Kidney glomerular epithelial cell (primary cell): Measurements from ENCODE around the gene KCNH2.
A peak's percentile ranks its signal among the peaks of the same experiment; 100 is the strongest.

Experiments used
- DNase-seq: peaks from one replicate; lab custom pipeline; 2025; lab: John Stamatoyannopoulos, UW

Gene KCNH2

DNA sequence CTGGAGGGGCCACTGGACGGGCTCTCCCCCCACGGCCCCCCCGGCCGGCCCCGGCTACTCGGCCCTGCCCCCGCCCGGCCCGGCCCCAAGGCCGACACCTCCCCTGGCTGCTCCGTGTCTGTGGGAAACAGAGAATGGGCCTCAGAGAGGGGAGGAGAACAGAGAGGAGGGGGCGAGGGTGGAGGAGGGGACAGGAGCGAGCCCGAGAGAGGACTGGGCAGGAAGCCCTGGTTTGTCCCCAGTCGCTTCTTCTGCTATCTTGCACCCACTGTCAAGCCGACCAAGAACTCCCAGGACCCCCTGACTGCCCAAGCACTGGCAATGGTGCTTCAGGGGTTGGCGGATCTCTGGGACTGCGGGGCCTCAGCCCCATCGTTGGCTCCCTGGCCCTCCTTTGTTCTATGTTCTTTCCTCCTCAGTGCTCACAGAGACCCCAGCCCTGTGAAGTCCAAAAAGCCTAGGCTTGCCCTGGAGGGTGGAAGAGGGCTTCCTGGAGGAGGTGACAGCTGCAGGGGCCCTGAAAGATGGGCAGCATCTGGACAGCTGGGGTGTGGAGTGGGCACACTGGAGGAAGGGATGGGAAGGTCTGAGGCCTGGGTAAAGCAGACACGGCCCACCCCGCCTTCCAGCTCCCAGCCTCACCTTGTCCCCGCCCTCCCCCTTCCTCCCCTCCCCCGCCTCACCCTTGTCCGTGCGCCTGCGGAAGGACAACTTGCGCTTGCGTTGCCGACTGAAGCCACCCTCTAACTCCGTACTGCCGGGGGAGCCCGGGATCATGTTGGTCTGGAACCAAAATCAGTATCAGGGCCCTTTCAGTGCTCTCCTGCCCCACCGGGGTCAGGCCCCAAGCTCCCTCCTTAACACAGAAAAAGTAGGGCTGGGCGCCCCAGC lies 30.1 kb downstream of the KCNH2 start:
- DNase-seq, result no peak

DNA sequence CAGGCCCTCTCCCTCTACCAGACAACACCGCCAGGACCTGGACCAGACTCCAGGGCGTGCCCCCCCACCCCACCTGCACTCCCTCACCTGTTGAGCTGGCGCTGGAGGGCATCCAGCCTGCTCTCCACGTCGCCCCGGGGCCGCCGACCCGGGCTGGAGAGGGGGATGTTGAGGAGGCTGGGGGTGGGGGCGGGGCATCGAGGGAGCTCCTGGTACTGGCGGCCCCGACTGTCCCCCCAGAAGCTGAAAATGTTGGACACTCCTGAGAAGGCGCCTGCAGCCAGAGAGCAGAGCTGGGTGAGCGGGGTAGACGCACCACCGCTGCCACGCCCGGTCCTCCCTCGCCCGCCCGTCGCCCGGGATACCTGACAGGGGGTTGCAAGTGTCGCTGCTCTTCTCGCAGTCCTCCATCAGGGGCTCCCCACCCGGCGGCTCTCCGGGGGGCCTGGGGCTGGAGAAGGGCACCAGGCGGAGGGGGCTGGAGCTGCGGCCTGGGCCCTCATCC lies 30.8 kb downstream of the KCNH2 start:
- DNase-seq, result no peak

DNA sequence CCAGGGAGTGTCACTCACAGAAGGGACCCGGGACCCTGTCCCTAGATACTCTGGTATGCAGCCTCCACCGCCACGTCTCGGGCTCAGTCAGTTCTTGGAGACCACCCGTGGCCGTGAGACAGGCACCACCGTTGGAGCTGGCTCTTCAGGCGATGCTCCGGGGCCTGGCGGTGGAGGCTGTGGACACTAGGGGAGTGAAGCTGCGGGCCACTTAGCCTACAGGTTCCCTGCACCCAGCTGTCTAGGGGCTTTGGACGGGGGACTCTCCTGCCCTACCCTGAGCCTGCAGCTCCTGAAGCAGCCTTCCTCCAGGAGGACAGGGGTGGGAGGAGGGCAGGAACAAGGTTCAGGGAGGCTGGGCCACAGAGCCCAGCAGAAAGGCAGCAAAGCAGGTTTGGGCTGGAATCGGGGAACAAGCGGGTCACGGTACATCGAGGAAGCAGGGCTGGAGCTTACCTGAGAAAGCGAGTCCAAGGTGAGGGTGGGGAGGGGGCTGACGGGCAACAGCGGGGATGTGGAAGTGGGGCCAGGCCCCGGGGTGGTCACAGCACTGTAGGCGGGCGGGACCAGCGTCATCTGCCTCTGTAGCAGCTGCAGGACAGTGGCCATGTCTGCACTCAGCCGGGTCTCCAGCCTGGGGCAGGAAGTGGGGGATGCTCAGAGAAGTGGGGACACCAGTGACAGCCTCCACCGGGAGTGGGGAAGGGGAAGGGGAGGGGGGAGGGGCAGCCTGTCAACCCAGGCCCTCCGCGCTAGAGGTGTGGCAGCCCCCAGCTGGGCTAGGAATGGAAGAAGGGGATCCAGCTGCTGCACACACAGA lies 31.5 kb downstream of the KCNH2 start:
- no peak for DNase-seq

DNA sequence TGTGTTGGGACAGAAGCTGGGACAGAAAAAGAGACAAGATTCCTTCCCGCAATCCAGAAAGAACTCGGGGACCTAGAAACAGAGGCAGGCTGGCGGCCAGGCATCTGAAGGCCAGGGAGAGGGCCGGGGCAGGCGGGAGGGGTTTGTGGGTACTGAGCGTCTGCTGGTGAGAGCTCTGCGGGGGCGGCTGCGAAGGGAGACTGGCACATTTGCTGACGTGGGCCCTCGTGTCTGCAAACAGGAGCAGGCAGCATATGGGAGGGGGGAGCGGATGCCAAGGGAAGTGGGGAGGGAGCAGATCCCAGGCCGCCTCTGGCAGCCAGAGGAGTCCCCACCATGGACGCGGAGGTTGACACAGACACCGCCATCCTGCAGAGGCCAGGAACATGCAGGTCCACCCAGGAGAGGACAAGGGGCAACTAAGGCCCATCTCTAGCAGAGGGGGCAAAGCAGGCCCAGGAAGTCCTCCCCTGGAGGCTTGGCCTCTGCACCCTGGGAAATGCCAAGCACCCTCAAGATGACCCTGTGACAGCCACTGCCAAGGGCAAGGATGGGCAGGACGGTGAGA lies 32.2 kb downstream of the KCNH2 start:
- DNase-seq, result peak; percentile 57

DNA sequence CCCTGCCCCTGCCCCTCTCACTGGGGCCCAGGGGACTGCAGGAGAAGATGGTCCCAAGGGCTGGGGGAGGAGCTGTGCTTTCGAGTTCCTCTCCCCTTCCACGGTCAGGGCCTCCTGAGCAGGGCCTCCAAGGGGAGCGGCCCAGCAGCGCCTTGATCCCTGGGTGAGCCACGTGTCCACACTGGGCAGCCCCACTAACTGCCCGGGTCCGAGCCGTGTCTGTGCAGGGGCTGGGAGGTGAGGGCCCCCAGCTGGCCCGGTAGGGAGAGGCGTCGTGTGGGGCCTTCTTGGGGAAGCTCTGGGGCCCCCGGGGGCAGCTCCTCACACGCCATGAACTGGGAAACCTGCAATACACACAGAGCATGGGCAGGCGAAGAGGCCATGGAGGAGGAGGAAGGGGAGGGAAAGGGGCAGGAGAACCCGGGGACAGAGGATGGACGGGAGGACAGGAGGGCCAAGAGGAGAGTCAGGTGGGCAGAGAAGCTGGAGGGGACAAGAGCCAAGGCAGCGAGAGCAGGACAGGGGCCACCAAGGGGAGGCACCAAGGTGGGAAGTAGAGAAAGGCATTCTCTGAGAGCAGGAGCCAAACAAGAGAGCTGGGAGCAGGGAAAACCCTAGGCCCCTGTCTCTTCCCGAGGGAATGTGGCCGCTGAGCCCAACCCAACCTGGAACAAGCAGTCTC lies 32.8 kb downstream of the KCNH2 start:
- no peak for DNase-seq

DNA sequence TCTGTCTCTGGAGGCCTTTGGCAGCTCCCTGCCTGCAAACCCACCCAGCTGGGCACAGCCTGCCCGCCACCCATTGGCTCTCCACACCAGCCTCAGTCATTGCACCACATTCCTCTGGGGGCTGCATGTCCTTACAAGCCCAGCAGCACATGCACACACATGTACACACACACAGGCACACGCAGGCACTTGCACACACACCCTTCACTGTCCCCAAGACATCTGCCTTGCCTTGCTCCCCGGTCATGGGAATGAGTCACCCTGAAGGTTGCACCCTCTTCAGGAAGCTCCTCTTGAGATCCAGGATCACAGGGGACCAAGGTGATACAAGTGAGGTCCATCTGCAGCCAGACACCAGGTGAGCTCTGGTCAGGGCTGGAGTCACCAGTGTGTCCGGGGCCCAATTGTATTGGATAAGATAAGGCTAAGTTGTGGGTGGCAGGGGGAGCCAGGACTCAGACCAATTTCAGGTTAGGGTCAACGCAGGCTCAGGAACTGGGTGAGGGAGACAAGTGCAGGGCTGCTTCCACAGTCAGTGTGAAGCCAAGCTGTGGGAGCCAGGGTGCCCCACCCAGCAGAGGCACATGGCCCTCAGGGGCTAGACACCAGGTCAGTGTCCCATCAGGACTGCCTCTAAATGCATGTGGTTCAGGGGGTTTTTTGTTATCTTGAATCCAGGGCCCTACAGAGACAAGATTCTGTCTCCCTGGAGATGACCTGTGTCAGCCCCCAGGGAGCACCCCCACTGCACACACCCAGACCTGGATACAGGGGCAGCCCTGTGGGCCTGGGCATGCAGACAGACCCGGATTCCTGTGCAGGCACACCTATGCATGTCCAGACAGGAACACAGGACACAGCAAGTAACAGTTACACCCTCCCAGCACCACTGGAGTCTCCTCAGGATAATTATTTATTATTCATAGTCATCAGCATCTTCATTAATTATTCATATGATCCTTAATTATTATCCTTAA lies 33.8 kb downstream of the KCNH2 start:
- no peak for DNase-seq

DNA sequence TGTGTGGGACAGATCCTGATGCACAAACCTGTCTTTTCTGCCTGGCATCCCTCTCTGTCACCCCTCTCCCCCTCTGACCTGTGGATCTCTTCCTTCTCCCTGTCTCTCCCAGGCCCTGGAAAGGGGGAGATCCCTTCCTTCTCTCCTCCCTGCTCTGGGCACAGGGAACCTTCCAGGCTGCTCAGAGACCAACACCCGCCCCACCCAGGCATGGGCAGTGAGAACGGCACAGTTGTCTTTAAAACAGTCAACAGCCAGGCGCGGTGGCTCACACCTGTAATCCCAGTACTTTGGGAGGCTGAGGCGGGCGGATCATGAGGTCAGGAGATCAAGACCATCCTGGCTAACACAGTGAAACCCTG lies 34.7 kb downstream of the KCNH2 start:
- no peak for DNase-seq

DNA sequence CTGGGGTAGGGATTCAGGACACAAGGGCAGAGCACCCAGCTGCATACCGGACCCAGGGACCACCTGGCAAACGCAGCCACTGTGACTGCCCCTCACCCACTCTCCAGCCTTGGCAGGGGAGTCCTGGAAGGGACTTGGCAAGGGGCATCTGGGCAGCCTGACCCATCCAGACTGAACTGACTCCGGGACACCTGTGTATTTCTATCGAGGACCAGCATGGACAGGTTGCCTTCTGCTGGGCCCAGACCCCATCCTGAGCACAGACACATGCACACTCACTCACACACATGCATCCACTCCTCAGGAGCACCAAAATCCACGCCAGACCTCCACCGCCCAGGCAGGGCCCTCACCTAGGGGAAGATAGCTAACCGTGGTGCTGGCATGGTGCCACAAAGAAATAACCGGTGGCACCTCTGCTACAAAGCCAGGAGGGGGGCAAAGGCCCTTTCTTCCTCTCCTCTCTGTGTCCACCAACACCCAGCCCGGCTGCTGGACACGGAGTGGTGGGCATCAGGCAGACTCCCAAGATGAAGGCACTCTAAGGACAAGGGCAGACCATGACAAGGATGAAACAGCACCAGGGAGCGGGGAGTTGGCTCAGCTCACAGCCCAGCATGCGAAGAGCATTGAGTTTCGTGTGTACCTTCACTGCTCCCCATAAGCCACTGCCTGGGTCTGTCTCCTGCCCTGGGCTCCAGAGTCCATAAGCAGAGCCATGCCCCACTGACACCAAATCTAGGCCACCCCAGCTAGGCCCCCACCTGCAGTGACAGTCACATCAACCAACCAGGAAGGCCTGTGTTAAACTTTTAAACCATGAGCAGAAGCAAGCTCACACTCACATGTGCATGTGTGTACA lies 35.3 kb downstream of the KCNH2 start:
- no peak for DNase-seq

DNA sequence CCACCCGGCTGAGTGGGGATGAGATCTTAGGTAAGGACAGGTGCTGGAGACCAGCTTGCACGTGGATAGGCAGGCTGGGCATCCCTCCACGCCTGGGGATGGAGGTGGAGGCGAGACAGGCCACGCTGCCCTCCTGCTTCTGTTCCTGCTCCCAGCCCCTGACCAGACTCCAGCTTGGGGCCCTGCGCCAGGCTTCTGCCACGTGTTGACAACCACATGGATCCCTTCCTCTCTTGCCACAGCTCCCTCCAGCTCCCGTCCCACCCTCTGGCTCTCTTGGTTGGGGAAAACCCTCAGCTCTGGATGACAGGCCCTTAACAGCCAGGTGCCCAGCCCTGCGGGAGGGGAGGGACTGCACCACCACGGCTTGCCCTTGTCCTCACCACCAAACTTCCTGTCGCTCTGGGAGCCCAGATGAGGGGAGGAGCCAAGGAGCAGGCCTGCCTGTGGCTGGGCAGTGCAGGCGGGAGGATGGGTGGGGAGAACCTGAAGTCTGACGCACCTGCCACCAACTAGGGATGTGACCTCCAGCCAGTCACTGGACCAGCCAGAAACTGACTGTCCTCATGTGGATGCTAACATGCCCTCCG lies 36.0 kb downstream of the KCNH2 start:
- DNase-seq, result no peak

DNA sequence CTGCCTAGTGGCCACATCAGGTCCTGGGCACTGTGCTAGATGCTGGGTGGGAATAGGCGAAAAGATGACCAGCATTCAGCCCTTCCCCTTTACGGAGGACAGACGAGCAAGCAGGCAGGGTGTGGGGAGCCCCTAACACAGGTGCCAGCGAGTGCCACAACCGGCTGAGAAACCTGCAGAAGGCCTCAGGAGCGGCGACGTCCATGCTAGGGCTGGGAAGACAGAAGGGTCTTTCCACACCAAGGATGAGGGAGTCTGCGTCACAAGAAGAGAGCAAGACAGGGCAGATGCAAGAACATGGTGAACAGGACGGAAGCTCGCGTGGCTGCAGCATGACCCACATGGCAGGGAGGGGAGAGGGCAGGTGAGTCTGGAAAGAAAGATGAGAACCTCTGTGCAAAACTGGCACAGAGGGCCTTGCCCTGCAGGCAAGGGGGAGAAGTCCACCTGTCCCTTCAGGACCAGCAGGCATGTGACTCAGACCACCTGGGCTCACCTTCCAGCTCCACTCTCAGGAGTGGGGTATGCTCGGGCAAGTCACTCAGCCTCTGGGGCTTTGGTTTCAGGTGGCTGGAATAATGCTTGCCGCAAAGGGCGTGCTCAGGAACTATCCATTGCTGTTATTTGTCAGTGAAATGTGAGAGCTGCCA lies 36.6 kb downstream of the KCNH2 start:
- no peak for DNase-seq

DNA sequence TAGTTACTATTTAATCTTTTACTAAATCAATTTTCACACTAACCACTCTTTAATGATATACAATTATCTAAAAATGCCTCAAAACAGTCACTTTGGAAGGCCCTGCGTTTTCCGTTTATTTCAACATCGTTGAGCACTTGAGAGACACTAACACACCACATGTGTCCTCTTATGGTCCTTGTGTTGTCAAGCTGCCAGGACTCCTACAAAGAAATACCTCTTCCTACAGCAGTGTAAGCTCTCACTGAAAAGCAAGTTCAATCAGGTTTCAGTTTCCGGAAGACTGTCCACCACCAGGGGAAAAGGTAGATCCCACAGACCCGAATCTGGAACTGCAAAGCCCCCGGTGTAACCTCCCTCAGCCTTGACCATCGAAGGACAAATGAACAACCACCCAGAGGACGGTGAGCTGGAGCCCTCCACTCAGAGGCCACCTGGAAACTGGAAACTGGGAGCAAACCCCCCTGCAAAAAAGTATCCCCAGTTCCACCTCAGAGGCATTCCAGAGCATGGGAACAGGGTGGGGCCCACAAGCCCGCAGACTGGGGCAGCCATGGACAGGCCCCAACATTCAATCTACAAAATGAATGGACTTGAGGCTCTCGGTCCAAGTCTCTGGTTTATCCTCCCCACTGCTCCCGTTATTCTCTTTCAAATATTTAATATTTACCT lies 37.6 kb downstream of the KCNH2 start:
- no peak for DNase-seq

DNA sequence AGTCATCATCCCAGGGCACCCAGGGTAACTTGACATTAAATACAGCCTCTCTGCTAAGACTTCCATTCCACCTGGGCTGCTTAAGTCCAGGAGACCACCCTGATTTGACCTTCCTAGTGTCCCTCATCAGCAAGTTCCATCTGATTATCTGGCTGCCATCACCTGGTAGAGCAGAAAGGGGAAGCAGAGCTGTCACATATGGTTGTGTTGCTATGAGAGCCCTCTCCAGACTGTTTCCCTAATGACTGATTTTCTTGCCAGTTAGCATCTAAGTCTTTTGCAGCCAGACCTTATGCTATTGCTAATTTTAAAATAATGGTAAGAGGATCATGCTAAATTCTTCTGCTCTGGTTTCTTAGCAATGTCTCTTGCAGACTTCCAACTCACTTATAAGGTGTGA lies 38.7 kb downstream of the KCNH2 start:
- DNase-seq, result no peak

DNA sequence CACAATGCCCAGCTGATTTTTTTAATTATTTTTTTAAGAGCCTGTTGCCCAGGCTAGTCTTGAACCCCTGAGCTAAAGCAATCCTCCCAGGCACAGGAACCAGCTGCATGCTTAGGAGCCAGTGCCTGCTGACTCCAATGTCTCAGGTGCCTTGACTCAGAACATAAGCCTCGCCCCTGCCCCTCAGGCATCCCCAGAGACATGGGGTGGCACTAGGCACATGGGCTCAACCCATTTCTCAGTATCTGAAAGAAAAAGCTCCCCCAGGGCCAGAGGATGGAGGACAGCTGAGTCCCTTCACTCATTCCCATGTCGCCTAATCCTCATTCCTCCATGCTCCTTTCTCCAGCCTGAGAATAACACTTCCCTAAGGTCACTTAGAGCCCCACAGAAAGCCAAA lies 39.1 kb downstream of the KCNH2 start:
- DNase-seq, result no peak

DNA sequence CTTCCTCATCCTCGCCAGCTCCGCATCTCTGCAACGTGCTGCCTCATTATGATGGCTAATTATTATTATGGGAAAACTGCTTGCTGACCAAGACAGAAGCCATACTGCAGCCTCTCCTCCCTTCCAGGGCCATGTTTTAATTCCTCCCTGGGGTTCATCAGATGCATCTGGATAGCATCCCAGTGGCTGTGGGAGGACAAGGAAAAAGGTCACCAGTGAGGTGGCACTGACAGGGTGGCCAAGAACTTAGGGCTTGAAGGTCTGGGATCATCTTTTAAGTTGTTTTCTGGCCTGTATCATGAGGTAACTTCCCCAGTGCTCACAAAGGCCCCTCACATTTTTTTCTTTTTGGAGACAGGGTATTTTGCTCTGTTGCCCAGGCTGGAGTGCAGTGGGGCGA lies 39.6 kb downstream of the KCNH2 start:
- DNase-seq, result no peak

DNA sequence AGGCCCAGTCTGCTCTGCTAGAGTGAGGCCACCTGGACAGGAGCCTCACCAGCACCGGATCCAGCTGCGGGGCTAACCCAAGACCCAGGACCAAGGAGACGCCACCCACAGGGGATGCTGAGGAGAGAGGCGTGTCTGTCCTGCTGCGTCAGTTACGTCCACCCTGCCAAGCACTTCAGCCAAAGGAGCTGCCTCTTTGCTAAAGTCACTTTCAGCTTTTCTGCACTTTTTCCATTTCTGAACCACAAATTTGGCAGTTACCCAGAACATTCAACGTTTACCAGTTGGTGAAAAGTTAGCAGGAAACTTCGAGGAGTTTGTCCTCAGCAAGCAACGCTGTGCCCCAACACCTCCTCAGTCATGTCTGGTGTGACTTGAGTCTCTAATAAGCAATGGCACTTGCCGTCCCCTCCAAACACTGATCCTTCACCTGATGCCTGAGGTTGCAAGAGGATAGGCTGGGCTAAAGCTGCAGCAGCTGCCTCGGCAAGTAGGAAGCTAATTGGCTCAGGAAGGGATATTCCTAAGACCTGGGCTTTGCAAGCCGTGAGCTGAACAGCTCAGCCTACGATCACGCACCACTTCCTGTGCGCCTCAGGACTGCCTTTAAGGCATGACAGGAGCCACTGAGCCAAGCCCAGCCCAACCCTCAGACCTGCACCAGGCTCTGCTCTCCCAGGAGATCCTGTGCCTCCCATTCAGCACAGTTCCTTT lies 40.1 kb downstream of the KCNH2 start:
- DNase-seq, result no peak

DNA sequence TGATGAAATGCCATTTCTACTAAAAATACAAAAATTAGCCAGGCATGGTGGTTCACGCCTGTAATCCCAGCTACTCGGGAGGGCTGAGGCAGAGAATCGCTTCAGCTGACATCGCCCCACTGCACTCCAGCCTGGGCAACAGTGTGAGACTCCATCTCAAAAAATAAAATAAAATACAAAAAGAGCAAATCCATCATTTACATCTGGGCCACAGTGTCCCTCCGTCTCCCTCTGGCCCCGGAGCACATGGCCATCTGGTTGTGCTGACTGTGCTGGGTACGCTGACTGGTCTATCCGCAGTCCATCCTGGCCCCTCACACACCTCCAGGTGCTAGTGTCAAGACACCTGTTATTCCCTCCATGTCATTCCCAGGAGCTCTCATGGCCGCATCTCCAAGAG lies 42.1 kb downstream of the KCNH2 start:
- DNase-seq, result no peak

DNA sequence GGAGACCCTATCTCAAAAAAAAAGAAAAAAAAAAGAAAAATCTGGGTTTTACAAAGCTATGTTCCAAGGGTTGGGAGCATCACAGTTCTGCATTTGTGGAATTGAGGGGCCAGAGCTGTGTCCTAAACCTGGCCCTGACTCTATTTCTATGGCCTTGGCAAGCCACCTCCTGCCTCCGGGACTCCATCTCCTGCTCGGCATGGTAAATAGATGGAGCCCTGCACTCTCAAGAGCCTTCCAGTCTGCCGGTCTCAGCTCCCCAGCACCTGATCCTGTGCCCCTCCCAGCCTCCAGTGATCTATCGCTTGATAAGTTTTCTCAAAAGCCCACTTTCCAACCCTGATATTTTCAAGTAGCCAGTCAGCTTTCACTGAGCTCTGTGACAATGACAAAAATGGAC lies 43.0 kb downstream of the KCNH2 start:
- no peak for DNase-seq
